ENCODE measurements around the gene VGLL4. TPM values are rescaled to one million over a fixed set of nuclear protein-coding genes. Genes with fewer than 3 reads are reported as not detected.

VGLL4 gene
- total RNA-seq, 2 experiments from 2014 or later: 54.4 to 60.2 TPM

- ChIA-PET POLR2A (interaction anchor here (0.7 kb wide), 1 partner anchor 11 kb away, joined by 3 read pairs; no protein-coding TSS in a partner anchor), CTCF (interaction anchor here (0.7 kb wide), 1 partner anchor 57 kb away, joined by 3 read pairs; no protein-coding TSS in a partner anchor)
- H3K27ac Mint-ChIP-seq: no peak overlapping the region
- H3K36me3 Mint-ChIP-seq (ENCODE audit: low read depth): peaks cover 8% of the 10 kb centered on the region
- no peaks in the 10 kb centered on the region for H3K27me3 Mint-ChIP-seq
- peaks cover 12% of the 10 kb centered on the region for H3K4me1 Mint-ChIP-seq (ENCODE audit: low read depth)
- intact Hi-C loops (cut with micrococcal nuclease): no loop called here
- no peak for TF ChIP-seq CTCF (IDR thresholded peaks at IDR 0.05)
- no peak for ATAC-seq
- H3K4me3 Mint-ChIP-seq: no peak overlapping the region
- no peaks in the 10 kb centered on the region for H3K9me3 Mint-ChIP-seq
- no peak for DNase-seq
Measured at GRCh38 chr3:11509173-11510000, 134.3 kb downstream of the VGLL4 start.

GRCh38 chr3:11508346-11509172, 135.2 kb downstream of the VGLL4 start:
- no peak overlapping the region for H3K27ac Mint-ChIP-seq
- H3K4me3 Mint-ChIP-seq: no peak overlapping the region
- H3K4me1 Mint-ChIP-seq (ENCODE audit: low read depth): peaks cover 9% of the 10 kb centered on the region
- ChIA-PET CTCF (no interaction called here), POLR2A (interaction anchor here (0.7 kb wide), 1 partner anchor 11 kb away, joined by 3 read pairs; no protein-coding TSS in a partner anchor)
- peaks cover 8% of the 10 kb centered on the region for H3K36me3 Mint-ChIP-seq (ENCODE audit: low read depth)
- no peaks in the 10 kb centered on the region for H3K9me3 Mint-ChIP-seq
- TF ChIP-seq CTCF (IDR thresholded peaks at IDR 0.05): no peak
- DNase-seq (no peak), ATAC-seq (no peak)
- intact Hi-C loops (cut with micrococcal nuclease): no loop called here
- H3K27me3 Mint-ChIP-seq: no peaks in the 10 kb centered on the region

GRCh38 chr3:11507719-11508118, 136.0 kb downstream of the VGLL4 start:
- intact Hi-C loops (cut with micrococcal nuclease): no loop called here

More at GRCh38 chr3:11507719-11508118, 136.0 kb downstream of the VGLL4 start:
- TF ChIP-seq CTCF (IDR thresholded peaks at IDR 0.05): no peak
- CTCF ChIA-PET: no interaction called here
- no peak overlapping the region for H3K27ac Mint-ChIP-seq
- peaks cover 9% of the 10 kb centered on the region for H3K4me1 Mint-ChIP-seq (ENCODE audit: low read depth)
- no peaks in the 10 kb centered on the region for H3K27me3 Mint-ChIP-seq
- no peak for ATAC-seq
- no peaks in the 10 kb centered on the region for H3K9me3 Mint-ChIP-seq
- DNase-seq: no peak
- peaks cover 8% of the 10 kb centered on the region for H3K36me3 Mint-ChIP-seq (ENCODE audit: low read depth)
- no peak overlapping the region for H3K4me3 Mint-ChIP-seq
- POLR2A ChIA-PET: no interaction called here

Other genes starting within 250 kb of the VGLL4 start
- 10 to 100 TPM; 30.7 to 33.1 TPM for gene TAMM41, start 203.0 kb upstream of the VGLL4 start, total RNA-seq

All from activated CD8-positive, alpha-beta T cell treated with anti-CD3 and anti-CD28 coated beads for 36 hours (primary cell).